A375 (cell line): ENCODE measurements around the gene RFX4. TPM values are rescaled to one million over a fixed set of nuclear protein-coding genes. Genes with fewer than 3 reads are reported as not detected.

Experiments
- total RNA-seq: library from RNA; depleted of rRNA; stranded (reverse); fragments of >200 nt; shearing (Covaris generic); gene quantifications from 2 replicates; pipeline ENCODE4 v1.2.3, GENCODE V29; 2014; rRNA removed

RFX4 gene
- not detected in 2 replicates for total RNA-seq

GRCh38 chr12:106582641-106583230 is at the start of gene RFX4:
TSS of gene RFX4 (plus strand) at chr12:106583004. CDS start at chr12:106583321, 317 bp downstream.

GRCh38 chr12:106774005-106774807 is 191.4 kb downstream of the RFX4 start, which contains the start of gene RIC8B:
TSS of gene RIC8B (plus strand) at chr12:106774682. CDS start at chr12:106774746, 64 bp downstream.

Other genes with a start within 250 kb of the RFX4 start
- gene POLR3B, start 225.3 kb upstream of the RFX4 start, total RNA-seq: 18.2 and 25.0 TPM in 2 replicates
- gene RIC8B, start 191.7 kb downstream of the RFX4 start, total RNA-seq: 8.8 and 9.9 TPM in 2 replicates